NCI-H748 (cell line): ENCODE data around the gene PTPRN2.
A peak's percentile ranks its signal among the peaks of the same experiment; 100 is the strongest.
"Not testable (repeated sequence)": the region's sequence is repeated elsewhere in the genome, so short reads cannot be mapped to it uniquely, and the experiment has no call there.

Experiments used
- DNase-seq: peaks from one replicate; lab custom pipeline; 2025; ENCODE audit not compliant: unreplicated experiment; lab: John Stamatoyannopoulos, UW

Gene PTPRN2

GRCh38 chr7:158406801-158407200, 180.8 kb downstream of the PTPRN2 start:
- no peak for DNase-seq

DNA sequence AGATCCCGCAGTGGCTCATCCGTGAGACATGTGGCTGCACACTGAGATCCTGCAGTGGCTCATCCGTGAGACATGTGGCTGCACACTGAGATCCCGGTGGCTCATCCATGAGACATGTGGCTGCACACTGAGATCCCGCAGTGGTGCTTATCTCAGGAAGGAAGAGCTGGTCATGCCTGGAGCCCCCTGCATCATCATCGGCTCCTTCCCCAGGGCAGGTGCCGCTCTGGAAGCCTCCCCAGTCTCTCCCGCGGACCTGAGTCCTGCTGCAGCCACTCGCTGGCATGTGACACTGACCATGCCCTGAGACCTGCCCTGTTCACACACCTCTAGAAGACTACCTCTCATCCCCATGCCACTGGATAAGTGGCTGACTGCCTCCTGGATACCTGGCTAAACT, 181.3 kb downstream of the PTPRN2 start:
- DNase-seq: no peak

DNA sequence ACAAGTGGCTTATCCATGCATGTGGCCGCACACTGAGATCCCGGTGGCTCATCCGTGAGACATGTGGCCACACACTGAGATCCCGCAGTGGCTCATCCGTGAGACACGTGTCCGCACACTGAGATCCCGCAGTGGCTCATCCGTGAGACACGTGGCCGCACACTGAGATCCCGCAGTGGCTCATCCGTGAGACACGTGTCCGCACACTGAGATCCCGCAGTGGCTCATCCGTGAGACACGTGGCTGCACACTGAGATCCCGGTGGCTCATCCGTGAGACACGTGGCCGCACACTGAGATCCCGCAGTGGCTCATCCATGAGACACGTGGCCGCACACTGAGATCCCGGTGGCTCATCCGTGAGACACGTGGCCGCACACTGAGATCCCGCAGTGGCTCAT, 181.9 kb downstream of the PTPRN2 start:
- not testable (repeated sequence) for DNase-seq

GRCh38 chr7:158405324-158405723, 182.3 kb downstream of the PTPRN2 start:
- DNase-seq: no peak

GRCh38 chr7:158404031-158404761, 183.4 kb downstream of the PTPRN2 start:
- DNase-seq: no peak

DNA sequence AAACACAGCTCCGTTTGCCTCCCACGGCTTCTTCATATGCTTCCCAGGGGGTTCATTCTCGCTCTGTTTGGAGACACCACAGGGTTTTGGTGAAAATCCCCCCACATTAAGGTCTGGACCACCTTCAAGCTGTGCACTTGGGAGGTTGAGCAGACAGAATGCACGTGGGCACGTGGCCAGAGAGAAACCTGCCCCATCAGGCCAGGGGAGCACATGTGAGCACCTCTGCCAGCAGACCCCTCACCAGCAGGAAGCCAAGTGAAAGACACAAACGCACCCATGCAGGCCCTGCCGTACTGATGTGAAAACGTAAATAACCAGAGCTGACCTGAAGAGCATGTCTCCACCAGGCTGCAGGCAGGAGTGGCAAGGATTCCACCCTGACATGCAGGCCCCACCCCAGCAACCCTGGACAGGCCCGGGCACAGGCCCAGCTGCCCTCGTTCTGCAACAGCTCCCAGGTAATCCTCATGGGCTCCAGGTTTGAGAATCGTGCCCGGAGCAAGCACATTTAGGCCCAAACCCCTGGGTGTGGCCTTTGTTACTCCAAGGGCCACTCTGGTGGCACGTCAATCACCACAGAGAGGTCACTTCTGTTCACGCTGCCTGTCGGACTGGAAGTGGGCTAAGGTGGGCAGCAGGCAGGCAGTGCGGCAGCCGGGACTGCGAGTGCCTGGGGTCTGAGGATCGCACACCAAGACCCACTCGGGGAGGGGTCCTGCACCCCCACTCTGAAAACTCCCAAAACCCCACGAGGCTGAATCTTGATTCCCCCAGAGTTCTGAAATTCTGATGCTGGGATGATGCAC, 184.4 kb downstream of the PTPRN2 start:
- DNase-seq: no peak

DNA sequence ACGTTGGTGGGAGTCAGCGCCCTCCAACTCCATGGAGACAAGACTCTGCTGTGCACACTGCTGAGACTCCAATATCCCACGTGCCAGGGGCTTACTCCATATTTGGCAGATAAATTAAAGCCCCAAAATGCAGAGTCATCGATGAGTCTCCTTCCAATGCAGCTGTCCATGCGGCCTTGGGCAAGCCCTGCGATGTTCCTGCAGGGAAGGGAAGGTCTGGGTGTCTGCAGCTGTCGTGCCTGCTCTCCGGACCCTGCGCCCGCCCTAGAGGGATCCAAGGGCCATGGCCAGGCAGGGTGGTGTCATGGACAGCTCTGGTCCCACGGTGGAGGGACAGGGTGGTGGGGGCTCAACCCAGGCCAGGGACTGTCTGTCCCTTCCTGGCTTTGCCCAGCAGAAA, 185.2 kb downstream of the PTPRN2 start:
- no peak for DNase-seq

DNA sequence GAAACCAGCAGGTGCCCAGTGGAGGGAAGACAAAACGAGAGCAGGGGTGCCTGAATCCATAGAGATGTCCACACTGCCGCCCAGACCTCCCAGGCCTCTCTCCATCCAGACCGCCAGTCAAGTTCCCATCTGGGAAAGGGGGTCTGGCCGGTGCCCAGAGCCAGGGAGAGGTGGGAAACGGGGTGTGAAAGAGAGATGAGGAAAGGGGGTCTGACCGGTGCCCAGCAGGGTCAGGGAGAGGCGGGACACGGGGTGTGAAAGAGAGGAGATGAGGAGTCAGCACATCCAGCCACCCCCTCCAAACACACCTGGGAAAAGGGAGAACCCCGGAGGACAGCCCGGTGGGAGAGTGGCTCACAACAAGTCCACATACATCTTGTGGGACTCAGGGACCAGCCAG, 185.8 kb downstream of the PTPRN2 start:
- DNase-seq: no peak

DNA sequence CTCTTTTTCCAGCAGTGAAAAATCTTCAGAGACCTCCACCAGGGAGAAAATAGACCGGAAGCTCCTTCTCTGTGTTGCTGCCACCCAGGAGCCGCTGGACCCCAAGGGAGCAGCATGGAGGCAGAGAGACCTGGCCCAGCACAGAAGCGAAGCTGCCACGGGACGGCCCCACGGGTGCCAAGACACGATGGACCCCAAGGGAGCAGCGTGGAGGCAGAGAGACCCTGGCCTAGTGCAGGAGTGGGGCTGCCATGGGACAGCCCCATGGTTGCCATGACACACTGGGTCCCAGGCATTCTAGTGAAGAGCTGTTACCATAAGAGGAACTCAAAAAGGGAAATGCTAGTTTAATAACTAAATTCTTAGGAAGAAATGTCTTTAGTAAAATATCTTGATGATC, 186.3 kb downstream of the PTPRN2 start:
- no peak for DNase-seq

GRCh38 chr7:158400601-158401225, 186.9 kb downstream of the PTPRN2 start:
- no peak for DNase-seq

GRCh38 chr7:158399762-158400161, 187.9 kb downstream of the PTPRN2 start:
- DNase-seq: no peak

GRCh38 chr7:158398750-158399149, 188.9 kb downstream of the PTPRN2 start:
- no peak for DNase-seq

DNA sequence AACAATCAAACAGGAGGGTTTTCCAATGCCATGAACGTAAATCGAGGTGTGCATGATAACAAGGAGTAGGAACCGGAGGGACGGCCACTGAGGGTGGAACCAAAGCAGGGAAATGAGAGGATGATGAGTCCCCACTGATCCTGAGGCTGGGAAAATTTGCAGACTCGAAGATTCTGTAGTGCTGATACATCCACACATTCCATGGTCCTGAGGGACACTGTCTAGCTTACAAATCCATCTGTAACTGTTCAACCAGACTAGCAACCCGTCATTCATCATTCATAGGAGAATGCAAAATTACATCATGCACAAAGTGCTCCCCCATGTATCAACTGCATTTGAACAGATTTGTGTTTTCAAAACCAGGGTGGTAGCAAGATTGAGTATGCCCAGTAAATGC, 189.7 kb downstream of the PTPRN2 start:
- no peak for DNase-seq

GRCh38 chr7:158396982-158397862, 190.4 kb downstream of the PTPRN2 start:
- peak; percentile 45 for DNase-seq

GRCh38 chr7:158396301-158396905, 191.2 kb downstream of the PTPRN2 start:
- DNase-seq: no peak

GRCh38 chr7:158395780-158396278, 191.8 kb downstream of the PTPRN2 start:
- peak; percentile 29 for DNase-seq

DNA sequence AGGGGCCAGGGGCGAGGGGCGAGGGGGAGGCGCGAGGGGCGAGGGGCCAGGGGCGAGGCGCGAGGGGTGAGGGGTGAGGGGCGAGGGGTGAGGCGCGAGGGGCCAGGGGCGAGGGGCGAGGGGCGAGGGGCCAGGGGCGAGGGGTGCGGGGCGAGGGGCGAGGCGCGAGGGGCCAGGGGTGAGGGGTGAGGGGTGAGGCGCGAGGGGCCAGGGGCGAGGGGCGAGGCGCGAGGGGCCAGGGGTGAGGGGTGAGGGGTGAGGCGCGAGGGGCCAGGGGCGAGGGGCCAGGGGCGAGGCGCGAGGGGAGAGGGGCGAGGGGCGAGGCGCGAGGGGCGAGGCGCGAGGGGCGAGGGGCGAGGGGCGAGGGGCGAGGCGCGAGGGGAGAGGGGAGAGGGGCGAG, 192.3 kb downstream of the PTPRN2 start:
- no peak for DNase-seq

DNA sequence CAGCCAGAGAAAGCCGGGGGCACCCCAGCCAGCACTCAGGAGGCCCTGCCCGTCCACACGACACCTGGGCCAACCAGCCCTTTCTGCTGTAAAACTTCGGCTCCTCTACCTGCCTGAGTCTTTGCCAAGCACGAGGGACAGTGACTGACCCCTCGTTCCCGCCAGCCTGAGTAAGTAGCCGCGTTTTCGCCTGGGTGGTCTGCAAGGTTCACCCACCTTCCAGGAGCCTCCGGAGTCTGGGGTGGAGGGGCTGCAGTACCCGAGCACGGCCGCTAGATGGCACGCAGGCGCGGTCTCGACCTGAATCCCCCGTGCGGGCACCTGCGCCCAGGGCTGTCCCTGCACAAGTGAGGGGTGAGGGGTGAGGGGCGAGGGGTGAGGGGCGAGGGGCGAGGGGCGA, 192.7 kb downstream of the PTPRN2 start:
- DNase-seq: no peak

- DNase-seq: no peak
Measured at GRCh38 chr7:158393926-158394625, 193.5 kb downstream of the PTPRN2 start.

GRCh38 chr7:158392251-158392650, 195.4 kb downstream of the PTPRN2 start:
- DNase-seq: no peak
